ENCODE data around the gene NARS2. TPM values are rescaled to one million over a fixed set of nuclear protein-coding genes. Genes with fewer than 3 reads are reported as not detected.

NARS2 gene
- 13.3 and 14.8 TPM in 2 replicates for total RNA-seq

GRCh38 chr11:78574386-78575381 lies at the start of gene NARS2:
NARS2 (minus strand) TSS chr11:78574864; CDS start chr11:78574488, 376 bp downstream.

GRCh38 chr11:78417175-78417887 lies 157.3 kb downstream of the NARS2 start, which contains the start of gene GAB2:
GAB2 (minus strand) TSS chr11:78417820; CDS start chr11:78417720, 100 bp downstream.

Small RNAs within 50 kb of the gene (small RNA-seq; reads per million reads assigned to genes)
- not detected for gene RNU6-311P

Other genes with a start within 250 kb of the NARS2 start
- gene GAB2, start 157.0 kb downstream of the NARS2 start, total RNA-seq: 19.9 TPM in 2 replicates